ENCODE results near the gene ZNF280B.

DNA sequence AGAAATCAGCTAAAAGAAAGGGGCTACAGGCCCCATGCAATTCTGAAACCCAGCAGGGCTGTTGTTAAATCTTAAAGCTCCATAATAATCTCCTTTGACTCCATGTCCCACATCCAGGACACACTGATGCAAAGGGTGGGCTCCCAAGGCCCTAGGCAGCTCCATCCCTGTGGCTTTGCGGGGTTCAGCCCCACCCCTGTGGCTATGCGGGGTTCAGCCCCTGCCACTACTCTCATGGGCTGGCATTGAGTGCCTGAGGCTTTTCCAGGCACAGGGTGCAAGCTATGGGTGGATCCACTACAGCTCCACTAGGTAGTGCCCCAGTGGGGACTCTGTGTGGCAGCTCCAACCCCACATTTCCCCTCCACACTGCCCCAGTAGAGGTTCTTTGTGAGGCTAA is 20.2 kb upstream of the ZNF280B start:
- TF ChIP-seq HDAC2 (IDR thresholded peaks at IDR 0.05) (no peak), GABPA (IDR thresholded peaks at IDR 0.05; ENCODE audit: low read depth) (no peak), EZH2 (IDR thresholded peaks at IDR 0.05; ENCODE audit: borderline replicate concordance, control insufficient read depth, low read depth, low read length) (no peak), SP1 (IDR thresholded peaks at IDR 0.05; ENCODE audit: low read depth, low read length) (no peak), BCL3 (IDR thresholded peaks at IDR 0.05; ENCODE audit: borderline replicate concordance, insufficient read depth, low read depth, low read length, poor library complexity, severe bottlenecking) (no peak), SIX5 (IDR thresholded peaks at IDR 0.05; ENCODE audit: low read depth, low read length, severe bottlenecking) (no peak)
- TF ChIP-seq, protein P1, sequence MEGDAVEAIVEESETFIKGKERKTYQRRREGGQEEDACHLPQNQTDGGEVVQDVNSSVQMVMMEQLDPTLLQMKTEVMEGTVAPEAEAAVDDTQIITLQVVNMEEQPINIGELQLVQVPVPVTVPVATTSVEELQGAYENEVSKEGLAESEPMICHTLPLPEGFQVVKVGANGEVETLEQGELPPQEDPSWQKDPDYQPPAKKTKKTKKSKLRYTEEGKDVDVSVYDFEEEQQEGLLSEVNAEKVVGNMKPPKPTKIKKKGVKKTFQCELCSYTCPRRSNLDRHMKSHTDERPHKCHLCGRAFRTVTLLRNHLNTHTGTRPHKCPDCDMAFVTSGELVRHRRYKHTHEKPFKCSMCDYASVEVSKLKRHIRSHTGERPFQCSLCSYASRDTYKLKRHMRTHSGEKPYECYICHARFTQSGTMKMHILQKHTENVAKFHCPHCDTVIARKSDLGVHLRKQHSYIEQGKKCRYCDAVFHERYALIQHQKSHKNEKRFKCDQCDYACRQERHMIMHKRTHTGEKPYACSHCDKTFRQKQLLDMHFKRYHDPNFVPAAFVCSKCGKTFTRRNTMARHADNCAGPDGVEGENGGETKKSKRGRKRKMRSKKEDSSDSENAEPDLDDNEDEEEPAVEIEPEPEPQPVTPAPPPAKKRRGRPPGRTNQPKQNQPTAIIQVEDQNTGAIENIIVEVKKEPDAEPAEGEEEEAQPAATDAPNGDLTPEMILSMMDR (IDR thresholded peaks at IDR 0.05 in 2 of 3, conservative IDR thresholded peaks at IDR 0.05 in 1 of 3; ENCODE audit: control insufficient read depth in 2 of 3, extremely low read depth in 1 of 3, insufficient read depth in 1 of 3, low read depth in 3 of 3, low read length in 3 of 3) = no peak

All from GM12878 (cell line).